OCI-LY3 (cell line): ENCODE measurements around the gene PTGS1.

ENCODE experiments used
- EZH2phosphoT487 ChIP-seq: fragments of 200-600 bp; shearing (Covaris generic); IDR thresholded peaks from 2 replicates; pipeline ENCODE4 v1.6.1; 2018; ENCODE audit warnings: antibody characterized with exemption, mixed run types, low read depth
- TF ChIP-seq, protein P1 (sequence below): fragments of 200-600, 300-600 bp; sonication (generic); IDR thresholded peaks from 2 replicates; pipeline ENCODE4 v1.5.1; 2014; ENCODE audit warnings: antibody characterized with exemption, low read length, low read depth

- no peak for TF ChIP-seq EZH2phosphoT487
- TF ChIP-seq, protein P1, sequence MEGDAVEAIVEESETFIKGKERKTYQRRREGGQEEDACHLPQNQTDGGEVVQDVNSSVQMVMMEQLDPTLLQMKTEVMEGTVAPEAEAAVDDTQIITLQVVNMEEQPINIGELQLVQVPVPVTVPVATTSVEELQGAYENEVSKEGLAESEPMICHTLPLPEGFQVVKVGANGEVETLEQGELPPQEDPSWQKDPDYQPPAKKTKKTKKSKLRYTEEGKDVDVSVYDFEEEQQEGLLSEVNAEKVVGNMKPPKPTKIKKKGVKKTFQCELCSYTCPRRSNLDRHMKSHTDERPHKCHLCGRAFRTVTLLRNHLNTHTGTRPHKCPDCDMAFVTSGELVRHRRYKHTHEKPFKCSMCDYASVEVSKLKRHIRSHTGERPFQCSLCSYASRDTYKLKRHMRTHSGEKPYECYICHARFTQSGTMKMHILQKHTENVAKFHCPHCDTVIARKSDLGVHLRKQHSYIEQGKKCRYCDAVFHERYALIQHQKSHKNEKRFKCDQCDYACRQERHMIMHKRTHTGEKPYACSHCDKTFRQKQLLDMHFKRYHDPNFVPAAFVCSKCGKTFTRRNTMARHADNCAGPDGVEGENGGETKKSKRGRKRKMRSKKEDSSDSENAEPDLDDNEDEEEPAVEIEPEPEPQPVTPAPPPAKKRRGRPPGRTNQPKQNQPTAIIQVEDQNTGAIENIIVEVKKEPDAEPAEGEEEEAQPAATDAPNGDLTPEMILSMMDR = no peak
Observed at GRCh38 chr9:122392714-122393113, 21.9 kb downstream of the PTGS1 start.
